GM19099 (cell line): Measurements from ENCODE around the gene LEF1.

Source experiments
- POLR2A ChIP-seq: IDR thresholded peaks from 3 replicates; pipeline ENCODE4 v1.6.1; 2011; ENCODE audit warnings: low read depth; ENCODE audit not compliant: insufficient read length; ENCODE audit errors: extremely low read depth

Gene LEF1

GRCh38 chr4:107999932-108000539 is 168.7 kb downstream of the LEF1 start:
- no peak for TF ChIP-seq POLR2A

GRCh38 chr4:107997794-107998193 is 170.9 kb downstream of the LEF1 start:
- no peak for TF ChIP-seq POLR2A
